NK-92 (cell line): Measurements from ENCODE around the gene FAM171A2.

Experiments
- DNase-seq: peaks from one replicate; lab custom pipeline; 2025; ENCODE audit not compliant: unreplicated experiment; lab: John Stamatoyannopoulos, UW

Gene FAM171A2

GRCh38 chr17:44324092-44324570 lies 39.5 kb downstream of the FAM171A2 start:
- no peak for DNase-seq

GRCh38 chr17:44323359-44324091 lies 40.1 kb downstream of the FAM171A2 start:
- DNase-seq, result no peak

- DNase-seq, result no peak
These were observed 41.3 kb downstream of the FAM171A2 start for GRCh38 chr17:44322236-44322895.

GRCh38 chr17:44321246-44322120 lies 42.2 kb downstream of the FAM171A2 start:
- DNase-seq, result no peak

- no peak for DNase-seq
These were observed 43.6 kb downstream of the FAM171A2 start for GRCh38 chr17:44320066-44320465.

GRCh38 chr17:44318077-44318892 lies 45.4 kb downstream of the FAM171A2 start:
- DNase-seq, result no peak

GRCh38 chr17:44317545-44317944 lies 46.1 kb downstream of the FAM171A2 start:
- DNase-seq, result no peak

GRCh38 chr17:44315760-44316731 lies 47.6 kb downstream of the FAM171A2 start:
- no peak for DNase-seq

GRCh38 chr17:44314869-44315661 lies 48.6 kb downstream of the FAM171A2 start:
- no peak for DNase-seq

GRCh38 chr17:44314524-44314868 lies 49.2 kb downstream of the FAM171A2 start:
- DNase-seq, result no peak

GRCh38 chr17:44314031-44314430 lies 49.6 kb downstream of the FAM171A2 start:
- DNase-seq, result no peak

GRCh38 chr17:44312396-44313104 lies 51.1 kb downstream of the FAM171A2 start:
- DNase-seq, result no peak

- DNase-seq, result no peak
These were observed 52.0 kb downstream of the FAM171A2 start for GRCh38 chr17:44311562-44312181.

GRCh38 chr17:44310609-44311376 lies 52.9 kb downstream of the FAM171A2 start:
- no peak for DNase-seq

- DNase-seq, result no peak
These were observed 53.5 kb downstream of the FAM171A2 start for GRCh38 chr17:44310188-44310587.

- DNase-seq, result no peak
These were observed 54.2 kb downstream of the FAM171A2 start for GRCh38 chr17:44309472-44309871.

GRCh38 chr17:44308865-44309264 lies 54.8 kb downstream of the FAM171A2 start:
- no peak for DNase-seq
